MM.1S (cell line): Measurements from ENCODE around the gene NBAS.

Experiments used
- EZH2 ChIP-seq: fragments of 300-600 bp; sonication (generic); optimal IDR thresholded peaks from 2 replicates; pipeline ENCODE3; 2017; ENCODE audit warnings: low read depth, mild to moderate bottlenecking, antibody characterized with exemption, low read length, mixed read lengths
- TF ChIP-seq, protein P1 (sequence below): fragments of 300-600 bp; sonication (generic); IDR thresholded peaks from 2 replicates; pipeline ENCODE4 v1.5.1; 2016; ENCODE audit warnings: antibody characterized with exemption, low read length, mixed read lengths

DNA sequence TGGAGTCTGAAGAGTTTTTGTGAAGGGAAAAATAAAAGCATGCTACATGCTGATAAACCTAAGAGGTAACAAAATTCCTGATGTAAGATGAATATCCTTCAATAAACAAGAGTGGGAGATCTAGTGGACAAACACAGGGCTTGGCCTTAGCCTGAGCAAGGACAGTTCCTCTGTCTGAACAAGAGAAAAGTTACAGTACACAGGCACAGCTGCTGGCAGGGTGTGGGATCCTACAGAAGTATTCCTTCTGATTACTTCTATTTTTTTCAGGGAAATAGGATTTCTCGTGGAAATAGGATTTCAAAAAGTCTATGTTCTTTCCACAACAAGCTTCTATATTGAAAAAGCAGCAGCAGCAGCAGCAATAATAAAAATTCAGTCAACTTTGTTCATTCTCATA is 54.1 kb downstream of the NBAS start:
- no peak for TF ChIP-seq EZH2
- TF ChIP-seq, protein P1, sequence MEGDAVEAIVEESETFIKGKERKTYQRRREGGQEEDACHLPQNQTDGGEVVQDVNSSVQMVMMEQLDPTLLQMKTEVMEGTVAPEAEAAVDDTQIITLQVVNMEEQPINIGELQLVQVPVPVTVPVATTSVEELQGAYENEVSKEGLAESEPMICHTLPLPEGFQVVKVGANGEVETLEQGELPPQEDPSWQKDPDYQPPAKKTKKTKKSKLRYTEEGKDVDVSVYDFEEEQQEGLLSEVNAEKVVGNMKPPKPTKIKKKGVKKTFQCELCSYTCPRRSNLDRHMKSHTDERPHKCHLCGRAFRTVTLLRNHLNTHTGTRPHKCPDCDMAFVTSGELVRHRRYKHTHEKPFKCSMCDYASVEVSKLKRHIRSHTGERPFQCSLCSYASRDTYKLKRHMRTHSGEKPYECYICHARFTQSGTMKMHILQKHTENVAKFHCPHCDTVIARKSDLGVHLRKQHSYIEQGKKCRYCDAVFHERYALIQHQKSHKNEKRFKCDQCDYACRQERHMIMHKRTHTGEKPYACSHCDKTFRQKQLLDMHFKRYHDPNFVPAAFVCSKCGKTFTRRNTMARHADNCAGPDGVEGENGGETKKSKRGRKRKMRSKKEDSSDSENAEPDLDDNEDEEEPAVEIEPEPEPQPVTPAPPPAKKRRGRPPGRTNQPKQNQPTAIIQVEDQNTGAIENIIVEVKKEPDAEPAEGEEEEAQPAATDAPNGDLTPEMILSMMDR = no peak
